ENCODE measurements around the gene AGXT. TPM values are rescaled to one million over a fixed set of nuclear protein-coding genes. Genes with fewer than 3 reads are reported as not detected.
A peak's percentile ranks its signal among the peaks of the same experiment; 100 is the strongest.

The AGXT gene
- total RNA-seq, 1 donor = not detected

- H4K20me1 ChIP-seq (ENCODE audit: insufficient read depth, low read length) = no peaks in the 10 kb centered on the region
- no peak overlapping the region for H3K4me2 ChIP-seq (ENCODE audit: insufficient read depth, low read length)
- no peaks in the 10 kb centered on the region for H3K79me2 ChIP-seq (ENCODE audit: insufficient read depth, low read length)
- H2AFZ ChIP-seq (ENCODE audit: low read length) = no peak overlapping the region
- peaks cover 30% of the 10 kb centered on the region for H3K27me3 ChIP-seq (ENCODE audit: insufficient read depth, low read length)
- no peak overlapping the region for H3K4me3 ChIP-seq (ENCODE audit: insufficient read depth, low read length)
- H3K36me3 ChIP-seq (ENCODE audit: insufficient read depth, low read length) = no peaks in the 10 kb centered on the region
- H3K27ac ChIP-seq (ENCODE audit: low read depth, low read length) = no peak overlapping the region
- DNase-seq (ENCODE audit: insufficient read length, low spot score, missing footprints) = peak; percentile 65
- no peak for TF ChIP-seq CTCF (IDR thresholded peaks at IDR 0.05; ENCODE audit: extremely low read depth, low read depth, low read length)
- H3K4me1 ChIP-seq (ENCODE audit: insufficient read depth, low read length) = no peaks in the 10 kb centered on the region
- no peaks in the 10 kb centered on the region for H3K9me3 ChIP-seq (ENCODE audit: low read depth, low read length)
Measured at GRCh38 chr2:240861547-240861946, 7.1 kb upstream of the AGXT start.

- Histone ChIP-seq H3K4me3 (ENCODE audit: insufficient read depth, low read length) (no peak overlapping the region), H3K27ac (ENCODE audit: low read depth, low read length) (no peak overlapping the region), H2AFZ (ENCODE audit: low read length) (no peak overlapping the region), H4K20me1 (ENCODE audit: insufficient read depth, low read length) (no peaks in the 10 kb centered on the region), H3K79me2 (ENCODE audit: insufficient read depth, low read length) (no peaks in the 10 kb centered on the region), H3K4me1 (ENCODE audit: insufficient read depth, low read length) (no peaks in the 10 kb centered on the region), H3K27me3 (ENCODE audit: insufficient read depth, low read length) (peaks cover 30% of the 10 kb centered on the region), H3K4me2 (ENCODE audit: insufficient read depth, low read length) (no peak overlapping the region), H3K9me3 (ENCODE audit: low read depth, low read length) (no peaks in the 10 kb centered on the region), H3K36me3 (ENCODE audit: insufficient read depth, low read length) (no peaks in the 10 kb centered on the region)
- DNase-seq (ENCODE audit: insufficient read length, low spot score, missing footprints) = peak; percentile 6
- TF ChIP-seq CTCF (IDR thresholded peaks at IDR 0.05; ENCODE audit: extremely low read depth, low read depth, low read length) = no peak
Measured at GRCh38 chr2:240864475-240864874, 4.1 kb upstream of the AGXT start.

- peak; percentile 34 for DNase-seq (ENCODE audit: insufficient read length, low spot score, missing footprints)
- Histone ChIP-seq H3K36me3 (ENCODE audit: insufficient read depth, low read length) (no peaks in the 10 kb centered on the region), H2AFZ (ENCODE audit: low read length) (no peak overlapping the region), H3K79me2 (ENCODE audit: insufficient read depth, low read length) (no peaks in the 10 kb centered on the region), H3K4me3 (ENCODE audit: insufficient read depth, low read length) (no peak overlapping the region), H3K4me2 (ENCODE audit: insufficient read depth, low read length) (no peak overlapping the region), H3K27ac (ENCODE audit: low read depth, low read length) (no peak overlapping the region), H4K20me1 (ENCODE audit: insufficient read depth, low read length) (no peaks in the 10 kb centered on the region), H3K9me3 (ENCODE audit: low read depth, low read length) (no peaks in the 10 kb centered on the region), H3K4me1 (ENCODE audit: insufficient read depth, low read length) (no peaks in the 10 kb centered on the region), H3K27me3 (ENCODE audit: insufficient read depth, low read length) (peaks cover 30% of the 10 kb centered on the region)
- no peak for TF ChIP-seq CTCF (IDR thresholded peaks at IDR 0.05; ENCODE audit: extremely low read depth, low read depth, low read length)
Measured at GRCh38 chr2:240865391-240865790, 3.2 kb upstream of the AGXT start.

- no peak overlapping the region for H3K4me3 ChIP-seq (ENCODE audit: insufficient read depth, low read length)
- H3K27ac ChIP-seq (ENCODE audit: low read depth, low read length) = no peak overlapping the region
- no peak overlapping the region for H2AFZ ChIP-seq (ENCODE audit: low read length)
- H3K9me3 ChIP-seq (ENCODE audit: low read depth, low read length) = no peaks in the 10 kb centered on the region
- no peaks in the 10 kb centered on the region for H3K4me1 ChIP-seq (ENCODE audit: insufficient read depth, low read length)
- no peak for TF ChIP-seq CTCF (IDR thresholded peaks at IDR 0.05; ENCODE audit: extremely low read depth, low read depth, low read length)
- H3K36me3 ChIP-seq (ENCODE audit: insufficient read depth, low read length) = no peaks in the 10 kb centered on the region
- H3K79me2 ChIP-seq (ENCODE audit: insufficient read depth, low read length) = no peaks in the 10 kb centered on the region
- peak; percentile 64 for DNase-seq (ENCODE audit: insufficient read length, low spot score, missing footprints)
- H4K20me1 ChIP-seq (ENCODE audit: insufficient read depth, low read length) = no peaks in the 10 kb centered on the region
- peaks cover 9% of the 10 kb centered on the region for H3K27me3 ChIP-seq (ENCODE audit: insufficient read depth, low read length)
- no peak overlapping the region for H3K4me2 ChIP-seq (ENCODE audit: insufficient read depth, low read length)
Measured at GRCh38 chr2:240869109-240869955, 708 bp downstream of the AGXT start.

All from osteoblast (primary cell).